ENCODE data around the gene ADAP1.
A peak's percentile ranks its signal among the peaks of the same experiment; 100 is the strongest.

Gene ADAP1

DNA sequence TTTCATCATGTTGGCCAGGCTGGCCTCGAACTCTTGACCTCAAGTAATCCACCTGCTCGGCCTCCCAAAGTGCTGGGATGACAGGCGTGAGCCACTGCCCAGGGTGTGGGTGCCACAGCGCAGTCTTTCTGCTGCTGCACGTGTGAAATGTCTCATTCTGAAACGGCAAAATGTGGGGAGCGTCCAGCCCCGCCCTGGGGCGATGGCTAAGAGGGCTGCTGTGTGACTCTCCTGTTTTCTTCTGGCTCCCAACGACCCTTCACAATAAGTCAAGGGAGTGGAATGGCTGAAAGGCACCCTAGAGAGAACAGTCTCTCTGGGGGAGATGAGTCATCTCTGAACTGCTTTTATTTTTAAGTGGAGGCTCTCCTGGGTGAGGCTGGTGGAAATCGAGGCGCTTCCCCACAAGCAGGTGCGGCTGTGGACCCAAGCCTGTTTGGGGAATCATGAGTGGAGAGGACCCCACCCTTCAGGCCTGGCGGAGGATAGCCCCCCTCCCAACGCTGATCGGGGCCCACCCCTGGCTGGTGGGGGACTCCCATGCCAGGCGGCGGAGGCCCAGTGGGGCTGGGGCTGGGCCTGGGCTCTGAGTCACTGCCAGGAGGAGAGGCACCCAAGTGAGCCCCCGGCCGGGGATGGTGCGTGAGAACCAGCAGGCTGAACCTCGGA is 18.0 kb downstream of the ADAP1 start:
- DNase-seq = peak in 1 of 2 donors; percentile 60
- no peaks in the 10 kb centered on the region for H3K9me3 ChIP-seq
- TF ChIP-seq CTCF (IDR thresholded peaks at IDR 0.05) = no peak
- no peaks in the 10 kb centered on the region for H3K4me1 ChIP-seq
- H3K27me3 ChIP-seq = no peaks in the 10 kb centered on the region
- H3K27ac ChIP-seq = no peak overlapping the region
- H3K4me3 ChIP-seq = no peak overlapping the region
- intact Hi-C loops (cut with DNase I; ENCODE audit: low total_unique reads) = no loop called here
- H3K36me3 ChIP-seq = no peaks in the 10 kb centered on the region

- no peaks in the 10 kb centered on the region for H3K4me1 ChIP-seq
- intact Hi-C loops (cut with DNase I; ENCODE audit: low total_unique reads) = no loop called here
These were observed 18.6 kb downstream of the ADAP1 start for GRCh38 chr7:935874-936385.

DNA sequence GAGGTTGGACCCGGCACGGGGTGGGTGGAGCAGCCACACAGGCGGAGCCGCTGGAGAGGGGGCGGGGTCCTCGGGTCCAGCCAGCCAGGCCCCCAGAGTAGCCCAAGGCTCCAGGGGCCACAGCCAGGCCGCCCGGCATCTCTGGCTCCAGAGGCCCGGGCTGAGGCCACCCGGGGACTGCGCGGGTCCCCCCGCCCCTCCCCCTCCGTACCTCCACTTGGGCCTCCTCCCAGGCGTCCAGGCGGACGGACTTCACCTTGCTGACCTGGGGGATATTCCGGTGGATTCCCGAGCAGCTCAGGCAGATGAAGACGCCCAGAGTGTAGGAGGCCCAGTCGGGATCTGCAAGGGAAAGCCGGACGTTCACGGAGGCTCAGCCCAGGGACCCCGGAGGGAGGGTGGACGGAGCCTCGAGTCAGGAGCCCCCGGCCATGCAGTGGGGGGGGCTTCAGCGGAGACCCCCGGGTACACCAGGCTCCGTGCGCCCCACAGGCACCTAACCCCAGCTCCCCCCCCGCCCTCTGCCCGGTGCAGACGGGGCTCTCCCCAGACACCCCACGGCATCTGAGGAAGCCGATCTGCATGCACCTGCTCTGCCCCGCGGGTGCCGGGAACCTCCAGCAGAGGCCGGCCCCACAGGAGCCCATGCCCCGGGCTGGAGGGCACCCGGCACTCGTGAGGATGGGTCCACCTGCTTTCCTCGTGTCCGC is 19.2 kb downstream of the ADAP1 start:
- DNase-seq = peak in 1 of 2 donors; percentile 60
- Histone ChIP-seq H3K27me3 (no peaks in the 10 kb centered on the region), H3K9me3 (no peaks in the 10 kb centered on the region), H3K36me3 (no peaks in the 10 kb centered on the region), H3K4me3 (no peak overlapping the region), H3K27ac (no peak overlapping the region), H3K4me1 (no peaks in the 10 kb centered on the region)
- no peak for TF ChIP-seq CTCF (IDR thresholded peaks at IDR 0.05)
- intact Hi-C loops (cut with DNase I; ENCODE audit: low total_unique reads) = no loop called here

More at GRCh38 chr7:935874-936385, 18.6 kb downstream of the ADAP1 start:
- TF ChIP-seq CTCF (IDR thresholded peaks at IDR 0.05) = no peak
- DNase-seq = peak in 1 of 2 donors; percentile 49
- Histone ChIP-seq H3K9me3 (no peaks in the 10 kb centered on the region), H3K27me3 (no peaks in the 10 kb centered on the region), H3K27ac (no peak overlapping the region), H3K36me3 (no peaks in the 10 kb centered on the region), H3K4me3 (no peak overlapping the region)

GRCh38 chr7:934469-935163 is 19.9 kb downstream of the ADAP1 start:
- Histone ChIP-seq H3K9me3 (no peaks in the 10 kb centered on the region), H3K4me3 (no peak overlapping the region), H3K4me1 (no peaks in the 10 kb centered on the region), H3K27me3 (no peaks in the 10 kb centered on the region), H3K36me3 (no peaks in the 10 kb centered on the region), H3K27ac (no peak overlapping the region)
- intact Hi-C loops (cut with DNase I; ENCODE audit: low total_unique reads) = no loop called here
- no peak for TF ChIP-seq CTCF (IDR thresholded peaks at IDR 0.05)
- DNase-seq = peak in 1 of 2 donors; percentile 62

- intact Hi-C loops (cut with DNase I; ENCODE audit: low total_unique reads) = no loop called here
- TF ChIP-seq CTCF (IDR thresholded peaks at IDR 0.05) = no peak
- Histone ChIP-seq H3K4me1 (no peaks in the 10 kb centered on the region), H3K27me3 (no peaks in the 10 kb centered on the region), H3K36me3 (no peaks in the 10 kb centered on the region), H3K27ac (no peak overlapping the region), H3K4me3 (no peak overlapping the region), H3K9me3 (no peaks in the 10 kb centered on the region)
- peak in 1 of 2 donors; percentile 38 for DNase-seq
These were observed 21.9 kb downstream of the ADAP1 start for GRCh38 chr7:932651-932975.
